GM23338 (cell line): ENCODE data around the gene SRCAP.

Experiments
- CREB1 ChIP-seq: fragments of 250-450 bp; sonication (Bioruptor Pico); IDR thresholded peaks from 2 replicates; pipeline ENCODE4 v1.5.0; 2020; ENCODE audit warnings: low read depth, mild to moderate bottlenecking, moderate library complexity
- CTCF ChIP-seq, 2 experiments: fragments of 200-600 bp in 1 of 2; sonication (generic) in 1 of 2; conservative IDR thresholded peaks; 2 replicates each; pipeline versions ENCODE4 v1.5.1 to v1.6.1; 2016 to 2017; ENCODE audit warnings: antibody characterized with exemption in 2 of 2, low read depth in 2 of 2, mild to moderate bottlenecking in 2 of 2, moderate library complexity in 1 of 2
- EZH2 ChIP-seq: fragments of 200-600 bp; sonication (generic); IDR thresholded peaks from one replicate; pipeline ENCODE4 v1.8.0; 2017; ENCODE audit warnings: antibody characterized with exemption, mild to moderate bottlenecking, low read depth; ENCODE audit not compliant: unreplicated experiment
- EZH2phosphoT487 ChIP-seq: fragments of 200-600 bp; sonication (generic); IDR thresholded peaks from one replicate; pipeline ENCODE4 v1.8.1; 2018; ENCODE audit warnings: antibody characterized with exemption; ENCODE audit not compliant: unreplicated experiment
- JUNB ChIP-seq: IDR thresholded peaks from one replicate; pipeline ENCODE4 v1.6.1; 2016; ENCODE audit warnings: antibody characterized with exemption; ENCODE audit not compliant: unreplicated experiment
- NANOG ChIP-seq: IDR thresholded peaks from 2 replicates; pipeline ENCODE4 v1.6.1; 2016; ENCODE audit warnings: antibody characterized with exemption, borderline replicate concordance
- POLR2AphosphoS5 ChIP-seq: IDR thresholded peaks from 2 replicates; pipeline ENCODE4 v1.6.1; 2016; ENCODE audit warnings: antibody characterized with exemption, low read depth
- STAT1 ChIP-seq: IDR thresholded peaks from one replicate; pipeline ENCODE4 v1.6.1; 2016; ENCODE audit warnings: antibody characterized with exemption; ENCODE audit not compliant: unreplicated experiment
- ZNF114 ChIP-seq: fragments of 250-450 bp; sonication (Bioruptor Pico); IDR thresholded peaks from 2 replicates; pipeline ENCODE4 v1.5.0; 2020; ENCODE audit warnings: mild to moderate bottlenecking, moderate library complexity
- ZNF331 ChIP-seq: fragments of 250-450 bp; sonication (Bioruptor Pico); IDR thresholded peaks from 2 replicates; pipeline ENCODE4 v1.5.0; 2020; ENCODE audit warnings: low read depth, mild to moderate bottlenecking, moderate library complexity
- ZNF462 ChIP-seq: fragments of 250-450 bp; sonication (Bioruptor Pico); IDR thresholded peaks from 2 replicates; pipeline ENCODE4 v1.5.0; 2020; ENCODE audit warnings: mild to moderate bottlenecking, moderate library complexity
- TF ChIP-seq, protein P1 (sequence below): IDR thresholded peaks from one replicate; pipeline ENCODE4 v1.6.1; 2018; ENCODE audit warnings: antibody characterized with exemption; ENCODE audit not compliant: unreplicated experiment
- TF ChIP-seq, protein P2 (sequence below): IDR thresholded peaks from 2 replicates; pipeline ENCODE4 v1.6.1; 2016; ENCODE audit warnings: antibody characterized with exemption

DNA sequence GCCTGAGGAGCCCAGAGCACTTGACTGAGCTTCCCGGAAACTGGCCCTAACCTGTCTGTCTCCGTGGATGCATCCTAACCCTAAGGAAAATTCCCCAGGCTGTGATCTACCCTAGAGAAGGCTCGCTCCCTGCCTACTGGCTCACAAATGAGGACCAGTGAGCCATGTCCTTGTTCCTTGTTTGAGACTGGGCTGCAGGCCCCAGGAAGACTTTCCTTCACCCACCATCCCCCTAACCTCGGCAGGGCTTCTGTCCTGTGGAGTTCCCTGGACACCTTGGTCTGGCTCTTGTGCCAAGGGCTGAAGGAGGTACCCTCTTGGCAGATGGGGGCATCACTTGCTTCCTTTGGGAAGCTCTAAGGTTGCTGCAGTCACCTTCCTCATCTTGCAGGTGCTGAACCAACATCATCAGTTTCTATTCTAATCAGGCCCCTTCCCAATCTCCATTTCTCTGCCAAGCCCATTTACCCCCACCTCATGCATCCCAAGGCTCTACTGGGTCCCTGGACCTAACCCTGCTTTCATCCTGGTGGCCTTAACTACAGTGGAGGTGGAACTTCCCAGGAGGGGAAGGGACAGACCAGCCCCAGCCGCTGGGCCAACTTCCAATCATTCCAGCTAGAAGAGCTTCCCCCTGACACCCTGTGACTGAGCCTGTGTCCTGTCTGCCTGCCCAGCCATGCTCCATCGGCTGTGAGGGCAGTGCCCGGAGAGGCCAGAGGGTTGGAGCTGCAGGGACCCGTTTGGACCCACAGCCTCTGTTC is 75.6 kb downstream of the SRCAP start:
- TF ChIP-seq CTCF (conservative IDR thresholded peaks at IDR 0.05; ENCODE audit: low read depth in 2 of 2): no peak
- TF ChIP-seq, protein P1, sequence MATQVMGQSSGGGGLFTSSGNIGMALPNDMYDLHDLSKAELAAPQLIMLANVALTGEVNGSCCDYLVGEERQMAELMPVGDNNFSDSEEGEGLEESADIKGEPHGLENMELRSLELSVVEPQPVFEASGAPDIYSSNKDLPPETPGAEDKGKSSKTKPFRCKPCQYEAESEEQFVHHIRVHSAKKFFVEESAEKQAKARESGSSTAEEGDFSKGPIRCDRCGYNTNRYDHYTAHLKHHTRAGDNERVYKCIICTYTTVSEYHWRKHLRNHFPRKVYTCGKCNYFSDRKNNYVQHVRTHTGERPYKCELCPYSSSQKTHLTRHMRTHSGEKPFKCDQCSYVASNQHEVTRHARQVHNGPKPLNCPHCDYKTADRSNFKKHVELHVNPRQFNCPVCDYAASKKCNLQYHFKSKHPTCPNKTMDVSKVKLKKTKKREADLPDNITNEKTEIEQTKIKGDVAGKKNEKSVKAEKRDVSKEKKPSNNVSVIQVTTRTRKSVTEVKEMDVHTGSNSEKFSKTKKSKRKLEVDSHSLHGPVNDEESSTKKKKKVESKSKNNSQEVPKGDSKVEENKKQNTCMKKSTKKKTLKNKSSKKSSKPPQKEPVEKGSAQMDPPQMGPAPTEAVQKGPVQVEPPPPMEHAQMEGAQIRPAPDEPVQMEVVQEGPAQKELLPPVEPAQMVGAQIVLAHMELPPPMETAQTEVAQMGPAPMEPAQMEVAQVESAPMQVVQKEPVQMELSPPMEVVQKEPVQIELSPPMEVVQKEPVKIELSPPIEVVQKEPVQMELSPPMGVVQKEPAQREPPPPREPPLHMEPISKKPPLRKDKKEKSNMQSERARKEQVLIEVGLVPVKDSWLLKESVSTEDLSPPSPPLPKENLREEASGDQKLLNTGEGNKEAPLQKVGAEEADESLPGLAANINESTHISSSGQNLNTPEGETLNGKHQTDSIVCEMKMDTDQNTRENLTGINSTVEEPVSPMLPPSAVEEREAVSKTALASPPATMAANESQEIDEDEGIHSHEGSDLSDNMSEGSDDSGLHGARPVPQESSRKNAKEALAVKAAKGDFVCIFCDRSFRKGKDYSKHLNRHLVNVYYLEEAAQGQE: no peak
- TF ChIP-seq POLR2AphosphoS5: no peak
- no peak for TF ChIP-seq JUNB
- TF ChIP-seq EZH2phosphoT487: no peak
- TF ChIP-seq NANOG: no peak
- no peak for TF ChIP-seq EZH2
- no peak for TF ChIP-seq ZNF114 (CRISPR knock-in tag)
- TF ChIP-seq, protein P2, sequence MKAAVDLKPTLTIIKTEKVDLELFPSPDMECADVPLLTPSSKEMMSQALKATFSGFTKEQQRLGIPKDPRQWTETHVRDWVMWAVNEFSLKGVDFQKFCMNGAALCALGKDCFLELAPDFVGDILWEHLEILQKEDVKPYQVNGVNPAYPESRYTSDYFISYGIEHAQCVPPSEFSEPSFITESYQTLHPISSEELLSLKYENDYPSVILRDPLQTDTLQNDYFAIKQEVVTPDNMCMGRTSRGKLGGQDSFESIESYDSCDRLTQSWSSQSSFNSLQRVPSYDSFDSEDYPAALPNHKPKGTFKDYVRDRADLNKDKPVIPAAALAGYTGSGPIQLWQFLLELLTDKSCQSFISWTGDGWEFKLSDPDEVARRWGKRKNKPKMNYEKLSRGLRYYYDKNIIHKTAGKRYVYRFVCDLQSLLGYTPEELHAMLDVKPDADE: no peak
- no peak for TF ChIP-seq CREB1
- TF ChIP-seq ZNF462: no peak
- TF ChIP-seq ZNF331 (CRISPR knock-in tag): no peak
- TF ChIP-seq STAT1: no peak
